ENCODE data around the gene FOXF1.

The FOXF1 gene

GRCh38 chr16:86492961-86493629 lies 17.2 kb upstream of the FOXF1 start:
- H3K27me3 ChIP-seq (replicated peaks), result peaks cover 93% of the 10 kb centered on the region
- H3K27ac ChIP-seq, result no peak overlapping the region
- TF ChIP-seq CTCF (IDR thresholded peaks at IDR 0.05; ENCODE audit: low read depth, low read length, missing control alignments), result no peak
- in situ Hi-C loops (cut with HindIII; ENCODE audit: low pct_ligation_motif_present, low sequenced_read_pairs), result no loop called here
- no peak for DNase-seq
- H3K36me3 ChIP-seq (replicated peaks), result no peaks in the 10 kb centered on the region
- no peak overlapping the region for H3K4me3 ChIP-seq (ENCODE audit: low read depth, low read length)

GRCh38 chr16:86494039-86494564 lies 16.2 kb upstream of the FOXF1 start:
- in situ Hi-C loops (cut with HindIII; ENCODE audit: low pct_ligation_motif_present, low sequenced_read_pairs), result no loop called here
- no peak for DNase-seq
- no peak overlapping the region for H3K27ac ChIP-seq
- no peak overlapping the region for H3K4me3 ChIP-seq (ENCODE audit: low read depth, low read length)
- TF ChIP-seq CTCF (IDR thresholded peaks at IDR 0.05; ENCODE audit: low read depth, low read length, missing control alignments), result no peak
- no peaks in the 10 kb centered on the region for H3K36me3 ChIP-seq (replicated peaks)
- H3K27me3 ChIP-seq (replicated peaks), result peaks cover 93% of the 10 kb centered on the region

GRCh38 chr16:86494565-86495356 lies 15.6 kb upstream of the FOXF1 start:
- Histone ChIP-seq H3K27me3 (replicated peaks) (peaks cover 93% of the 10 kb centered on the region), H3K36me3 (replicated peaks) (no peaks in the 10 kb centered on the region), H3K27ac (no peak overlapping the region), H3K4me3 (ENCODE audit: low read depth, low read length) (no peak overlapping the region)
- no peak for TF ChIP-seq CTCF (IDR thresholded peaks at IDR 0.05; ENCODE audit: low read depth, low read length, missing control alignments)
- in situ Hi-C loops (cut with HindIII; ENCODE audit: low pct_ligation_motif_present, low sequenced_read_pairs), result no loop called here
- no peak for DNase-seq

GRCh38 chr16:86495357-86495701 lies 15.0 kb upstream of the FOXF1 start:
- no peaks in the 10 kb centered on the region for H3K36me3 ChIP-seq (replicated peaks)
- in situ Hi-C loops (cut with HindIII; ENCODE audit: low pct_ligation_motif_present, low sequenced_read_pairs), result no loop called here
- no peak overlapping the region for H3K27ac ChIP-seq
- no peak for TF ChIP-seq CTCF (IDR thresholded peaks at IDR 0.05; ENCODE audit: low read depth, low read length, missing control alignments)
- DNase-seq, result no peak
- H3K4me3 ChIP-seq (ENCODE audit: low read depth, low read length), result no peak overlapping the region
- peaks cover 93% of the 10 kb centered on the region for H3K27me3 ChIP-seq (replicated peaks)

GRCh38 chr16:86495756-86496261 lies 14.5 kb upstream of the FOXF1 start:
- TF ChIP-seq CTCF (IDR thresholded peaks at IDR 0.05; ENCODE audit: low read depth, low read length, missing control alignments), result no peak
- H3K27ac ChIP-seq, result no peak overlapping the region
- H3K36me3 ChIP-seq (replicated peaks), result no peaks in the 10 kb centered on the region
- H3K4me3 ChIP-seq (ENCODE audit: low read depth, low read length), result no peak overlapping the region
- in situ Hi-C loops (cut with HindIII; ENCODE audit: low pct_ligation_motif_present, low sequenced_read_pairs), result no loop called here
- peaks cover 94% of the 10 kb centered on the region for H3K27me3 ChIP-seq (replicated peaks)
- no peak for DNase-seq

Measured in brain microvascular endothelial cell (primary cell).